GDM1 (cell line): Measurements from ENCODE around the gene HYOU1.
A peak's percentile ranks its signal among the peaks of the same experiment; 100 is the strongest.
"Not testable (repeated sequence)": the region's sequence is repeated elsewhere in the genome, so short reads cannot be mapped to it uniquely, and the experiment has no call there.

Source experiments
- DNase-seq: peaks from one replicate; lab custom pipeline; 2025; lab: John Stamatoyannopoulos, UW

HYOU1 gene, protein sequence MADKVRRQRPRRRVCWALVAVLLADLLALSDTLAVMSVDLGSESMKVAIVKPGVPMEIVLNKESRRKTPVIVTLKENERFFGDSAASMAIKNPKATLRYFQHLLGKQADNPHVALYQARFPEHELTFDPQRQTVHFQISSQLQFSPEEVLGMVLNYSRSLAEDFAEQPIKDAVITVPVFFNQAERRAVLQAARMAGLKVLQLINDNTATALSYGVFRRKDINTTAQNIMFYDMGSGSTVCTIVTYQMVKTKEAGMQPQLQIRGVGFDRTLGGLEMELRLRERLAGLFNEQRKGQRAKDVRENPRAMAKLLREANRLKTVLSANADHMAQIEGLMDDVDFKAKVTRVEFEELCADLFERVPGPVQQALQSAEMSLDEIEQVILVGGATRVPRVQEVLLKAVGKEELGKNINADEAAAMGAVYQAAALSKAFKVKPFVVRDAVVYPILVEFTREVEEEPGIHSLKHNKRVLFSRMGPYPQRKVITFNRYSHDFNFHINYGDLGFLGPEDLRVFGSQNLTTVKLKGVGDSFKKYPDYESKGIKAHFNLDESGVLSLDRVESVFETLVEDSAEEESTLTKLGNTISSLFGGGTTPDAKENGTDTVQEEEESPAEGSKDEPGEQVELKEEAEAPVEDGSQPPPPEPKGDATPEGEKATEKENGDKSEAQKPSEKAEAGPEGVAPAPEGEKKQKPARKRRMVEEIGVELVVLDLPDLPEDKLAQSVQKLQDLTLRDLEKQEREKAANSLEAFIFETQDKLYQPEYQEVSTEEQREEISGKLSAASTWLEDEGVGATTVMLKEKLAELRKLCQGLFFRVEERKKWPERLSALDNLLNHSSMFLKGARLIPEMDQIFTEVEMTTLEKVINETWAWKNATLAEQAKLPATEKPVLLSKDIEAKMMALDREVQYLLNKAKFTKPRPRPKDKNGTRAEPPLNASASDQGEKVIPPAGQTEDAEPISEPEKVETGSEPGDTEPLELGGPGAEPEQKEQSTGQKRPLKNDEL

DNA sequence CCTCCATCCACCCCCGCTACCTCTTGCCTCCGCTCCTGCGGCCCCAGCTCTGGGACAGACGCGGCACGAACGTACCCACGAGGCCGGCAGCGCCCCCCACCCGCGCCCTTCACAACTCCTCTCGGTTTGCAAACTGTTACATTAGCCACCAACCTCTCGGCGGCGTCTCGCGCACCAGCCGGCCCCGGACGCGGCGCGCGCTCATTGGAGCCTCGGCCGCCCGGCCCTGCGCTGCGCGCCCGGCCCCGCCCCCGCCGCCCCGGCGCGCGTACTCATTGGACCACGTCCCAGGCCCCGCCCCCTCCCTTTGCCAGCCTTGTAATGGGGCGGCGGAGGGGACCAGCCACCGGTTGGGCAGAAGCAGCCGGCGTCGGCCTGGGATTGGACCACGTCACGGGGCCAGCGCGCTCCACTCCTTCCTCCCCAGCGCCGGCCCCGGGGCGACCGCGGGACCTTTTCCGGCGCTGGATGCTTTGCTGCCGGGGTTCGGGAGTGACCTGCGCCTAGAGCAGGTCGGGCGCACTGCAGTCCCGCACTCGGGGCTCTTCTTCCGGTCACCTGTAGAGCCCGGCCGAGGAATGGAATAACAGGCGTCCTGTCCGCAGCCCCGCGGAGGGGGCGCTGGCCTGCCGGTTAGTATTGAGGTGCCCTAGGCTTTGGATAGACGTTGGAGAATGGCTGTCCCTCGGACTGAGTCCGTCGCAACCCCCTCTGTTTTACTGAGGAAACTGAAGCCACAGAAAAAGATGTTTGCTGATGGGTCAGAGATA, at the start of gene HYOU1:
TSS of gene HYOU1 (minus strand) at position 206 of the 770 bp plus-strand sequence. CDS start 1,045 bp downstream, outside the sequence.
- peak; percentile 95 for DNase-seq

DNA sequence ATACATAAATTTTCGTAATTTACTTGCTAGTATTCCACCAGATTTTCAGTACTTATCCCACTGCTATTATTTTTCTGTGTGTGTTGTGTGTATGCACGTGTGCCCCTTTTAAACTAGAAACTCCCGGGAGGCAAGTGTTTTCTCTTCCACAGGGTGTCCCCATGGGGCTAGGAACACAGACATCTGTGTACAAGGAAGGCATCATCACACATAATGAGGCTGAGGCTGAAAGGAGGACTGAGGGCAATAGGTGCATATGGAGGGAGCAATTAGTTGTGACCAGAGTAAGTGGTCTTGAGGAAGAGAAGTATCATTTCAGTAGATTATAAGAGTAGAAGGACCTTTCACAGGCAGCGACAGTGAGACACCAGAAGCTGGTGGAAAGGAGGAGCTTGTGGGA, 46.8 kb upstream of the HYOU1 start:
- no peak for DNase-seq

DNA sequence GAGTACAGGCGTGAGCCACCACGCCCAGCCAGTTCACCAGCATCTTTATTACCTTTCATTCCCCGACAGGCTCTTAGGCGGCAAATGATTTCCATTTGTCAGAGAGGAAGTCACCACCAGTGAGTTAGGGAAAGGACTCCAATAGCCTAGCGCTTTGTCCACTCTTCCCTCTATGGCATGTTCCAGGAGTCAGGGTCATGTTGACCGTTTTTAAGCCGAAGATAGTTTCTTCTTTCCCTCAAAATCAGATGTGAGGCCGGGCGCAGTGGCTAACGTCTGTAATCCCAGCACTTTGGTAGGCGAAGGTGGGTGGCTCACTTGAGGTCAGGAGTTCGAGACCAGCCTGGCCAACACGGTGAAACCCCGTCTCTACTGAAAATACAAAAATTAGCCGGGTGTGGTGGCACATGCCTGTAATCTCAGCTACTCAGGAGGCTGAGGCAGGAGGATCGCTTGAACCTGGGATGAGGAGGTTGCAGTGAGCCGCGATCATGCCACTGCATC, 46.2 kb upstream of the HYOU1 start:
- not testable (repeated sequence) for DNase-seq

DNA sequence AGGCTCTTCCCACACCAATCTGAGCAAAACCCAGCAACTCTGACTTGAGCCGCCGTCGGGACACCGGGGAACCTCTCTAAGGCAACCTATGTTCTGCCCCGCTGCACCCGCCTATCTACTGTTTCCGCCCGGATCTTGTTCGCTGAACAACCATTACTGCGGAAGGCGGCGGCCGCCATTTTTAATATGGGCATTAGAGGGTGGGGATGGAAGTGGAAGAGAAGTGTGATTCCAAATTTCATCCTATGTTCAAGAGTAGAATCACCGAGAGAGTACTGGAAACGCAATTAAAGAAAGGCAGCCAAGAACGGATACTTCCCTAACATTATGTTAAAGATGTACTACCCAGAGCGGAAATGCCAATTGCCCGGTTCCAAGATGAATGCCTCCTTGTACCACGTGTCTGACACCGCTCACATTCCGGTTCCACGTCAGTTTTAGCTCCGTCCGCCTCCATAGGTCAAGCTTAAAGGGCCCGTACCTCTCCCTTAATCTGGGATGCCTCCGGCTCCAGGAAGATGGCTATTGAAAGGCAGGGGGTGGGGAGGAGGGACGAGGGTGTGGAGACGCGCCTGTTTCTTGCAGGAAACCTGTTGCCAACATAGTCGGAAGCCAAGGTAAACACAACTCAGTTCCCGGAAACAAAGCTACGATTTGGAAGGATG, 44.9 kb upstream of the HYOU1 start, which contains the start of gene DPAGT1:
TSS of gene DPAGT1 (minus strand) at position 95 of the 665 bp plus-strand sequence. CDS start 198 bp downstream, outside the sequence.
- peak; percentile 87 for DNase-seq

DNA sequence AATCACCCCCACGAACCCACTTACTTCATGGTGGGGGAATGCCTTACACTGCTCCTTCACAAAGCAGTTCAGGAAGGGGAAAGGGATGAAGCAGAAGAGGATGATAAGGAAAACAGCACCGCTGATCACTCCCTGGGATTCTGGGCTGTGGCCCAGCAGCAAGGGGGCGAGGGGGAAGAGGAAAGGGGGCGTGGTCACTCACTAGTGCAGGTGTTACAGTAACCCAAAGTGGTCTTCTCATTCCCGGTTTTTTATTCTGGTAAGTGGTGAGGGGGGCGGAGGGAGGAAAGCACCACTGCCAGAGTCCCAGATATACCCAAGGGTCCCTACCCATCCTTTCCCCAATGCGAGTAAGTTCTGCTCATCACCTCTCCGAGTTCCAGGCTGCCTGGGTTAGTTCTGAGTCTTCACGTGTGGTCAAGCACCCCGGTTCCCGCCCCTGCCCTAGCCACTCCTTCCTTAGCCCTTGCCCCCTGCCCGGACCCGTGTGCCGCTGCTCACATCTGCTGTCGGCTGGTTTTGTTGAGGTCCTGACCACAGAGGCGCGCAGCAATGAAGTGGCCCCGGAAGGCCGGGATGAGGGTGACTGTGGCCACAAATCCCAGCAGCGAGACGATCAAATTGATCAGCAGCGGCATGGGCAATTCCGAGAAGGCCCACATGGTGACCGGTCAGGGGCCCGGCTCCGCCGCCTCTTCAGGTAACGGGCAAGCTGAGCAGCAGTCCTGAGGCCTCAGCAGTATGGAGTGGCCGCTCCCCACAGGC, 44.2 kb upstream of the HYOU1 start:
- DNase-seq, result no peak

DNA sequence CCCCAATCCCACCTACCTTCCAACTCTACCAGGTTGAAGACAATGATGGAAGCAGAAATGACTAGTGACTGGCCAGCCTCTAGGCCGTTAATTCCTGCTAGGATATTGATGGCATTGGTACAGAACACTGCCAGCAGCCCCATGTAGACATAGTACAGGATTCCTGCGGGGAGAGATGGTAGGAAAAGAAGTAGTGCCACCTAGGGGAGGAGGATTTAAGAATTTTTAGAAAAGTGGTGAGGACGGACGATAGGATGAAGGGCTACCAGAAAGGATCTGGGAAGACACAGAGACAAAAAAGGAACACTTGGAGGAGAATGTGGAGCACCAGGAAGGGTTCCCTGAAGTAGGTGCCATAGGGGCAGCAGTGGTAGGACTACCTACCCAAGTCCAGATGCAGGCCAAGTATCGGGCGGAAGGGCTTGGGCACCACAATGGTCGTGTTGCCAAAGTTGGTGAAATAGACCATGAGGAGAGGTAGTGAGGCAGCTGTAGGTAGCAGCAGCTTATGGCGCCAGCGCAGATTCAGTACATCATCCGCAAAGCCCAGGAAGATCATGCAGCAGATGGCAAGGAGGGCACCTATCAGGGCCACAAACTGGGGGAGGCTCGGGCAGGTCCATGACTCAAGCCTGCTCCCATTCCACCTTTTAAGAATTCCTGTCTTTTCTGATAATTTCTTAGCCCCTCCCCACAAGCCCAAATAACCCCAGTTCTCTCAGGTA, 43.4 kb upstream of the HYOU1 start:
- DNase-seq, result no peak

DNA sequence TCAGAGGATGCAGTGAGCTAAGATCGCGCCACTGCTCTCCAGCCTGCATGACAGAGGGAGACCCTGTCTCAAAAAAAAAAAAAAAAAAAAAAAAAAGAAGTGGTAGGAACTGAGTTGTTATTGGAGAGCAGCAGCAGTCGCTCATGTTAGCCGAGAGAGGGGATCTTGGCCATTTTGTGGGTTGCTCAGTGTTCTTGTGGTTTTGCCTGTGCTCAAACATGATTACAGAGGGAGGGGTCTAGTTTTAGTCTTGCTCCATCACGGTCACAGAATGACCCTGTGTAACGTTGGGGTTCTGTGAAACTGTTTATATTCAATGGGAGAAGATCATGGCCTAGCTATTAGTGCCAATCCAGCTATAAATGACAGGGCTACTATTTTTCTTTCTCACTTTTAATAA, 42.7 kb upstream of the HYOU1 start:
- no peak for DNase-seq

DNA sequence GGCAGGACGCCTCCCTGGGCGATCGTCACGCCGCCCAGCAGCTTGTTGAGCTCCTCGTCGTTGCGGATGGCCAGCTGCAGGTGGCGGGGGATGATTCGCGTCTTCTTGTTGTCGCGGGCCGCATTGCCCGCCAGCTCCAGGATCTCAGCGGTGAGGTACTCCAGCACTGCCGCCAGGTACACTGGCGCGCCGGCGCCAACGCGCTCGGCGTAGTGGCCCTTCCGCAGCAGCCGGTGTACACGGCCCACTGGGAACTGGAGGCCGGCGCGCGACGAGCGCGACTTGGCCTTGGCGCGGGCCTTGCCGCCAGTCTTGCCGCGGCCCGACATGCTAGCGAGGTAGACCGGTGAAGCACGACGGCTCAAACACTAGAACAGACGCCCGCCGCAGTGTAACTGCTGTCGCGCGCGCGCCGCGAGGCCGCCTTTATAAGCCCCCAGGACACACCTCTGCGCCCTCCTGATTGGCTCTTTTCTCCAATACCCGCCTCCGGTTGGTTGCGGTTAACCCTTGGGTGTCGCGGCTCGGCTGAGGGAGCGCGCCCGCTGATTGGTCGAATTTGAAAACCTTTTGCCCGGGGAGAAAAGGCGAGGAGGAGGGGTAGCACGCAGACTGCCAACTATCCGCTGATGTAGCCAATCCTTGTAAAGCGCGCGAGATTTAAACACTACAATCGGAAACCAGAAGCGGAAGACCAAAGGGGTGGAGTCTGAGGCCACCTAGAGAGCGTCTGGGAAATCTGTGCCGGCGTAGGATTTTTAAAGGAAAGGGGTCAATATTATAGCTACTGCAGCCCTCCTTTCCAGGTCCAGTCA, 38.3 kb upstream of the HYOU1 start:
- DNase-seq, result peak; percentile 99

DNA sequence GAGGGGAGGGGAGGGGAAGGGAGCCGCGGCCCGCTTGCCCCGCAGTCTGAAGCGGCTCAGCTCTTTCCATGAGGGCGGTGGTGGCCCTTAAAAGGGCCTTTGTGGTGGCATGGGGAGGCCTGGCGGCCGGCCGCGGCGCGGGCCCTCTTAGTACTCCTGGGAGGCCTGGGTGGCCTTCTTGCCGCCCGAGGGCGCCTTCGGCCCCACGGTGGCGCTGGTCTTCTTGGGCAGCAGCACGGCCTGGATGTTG, 37.7 kb upstream of the HYOU1 start:
- DNase-seq, result no peak

DNA sequence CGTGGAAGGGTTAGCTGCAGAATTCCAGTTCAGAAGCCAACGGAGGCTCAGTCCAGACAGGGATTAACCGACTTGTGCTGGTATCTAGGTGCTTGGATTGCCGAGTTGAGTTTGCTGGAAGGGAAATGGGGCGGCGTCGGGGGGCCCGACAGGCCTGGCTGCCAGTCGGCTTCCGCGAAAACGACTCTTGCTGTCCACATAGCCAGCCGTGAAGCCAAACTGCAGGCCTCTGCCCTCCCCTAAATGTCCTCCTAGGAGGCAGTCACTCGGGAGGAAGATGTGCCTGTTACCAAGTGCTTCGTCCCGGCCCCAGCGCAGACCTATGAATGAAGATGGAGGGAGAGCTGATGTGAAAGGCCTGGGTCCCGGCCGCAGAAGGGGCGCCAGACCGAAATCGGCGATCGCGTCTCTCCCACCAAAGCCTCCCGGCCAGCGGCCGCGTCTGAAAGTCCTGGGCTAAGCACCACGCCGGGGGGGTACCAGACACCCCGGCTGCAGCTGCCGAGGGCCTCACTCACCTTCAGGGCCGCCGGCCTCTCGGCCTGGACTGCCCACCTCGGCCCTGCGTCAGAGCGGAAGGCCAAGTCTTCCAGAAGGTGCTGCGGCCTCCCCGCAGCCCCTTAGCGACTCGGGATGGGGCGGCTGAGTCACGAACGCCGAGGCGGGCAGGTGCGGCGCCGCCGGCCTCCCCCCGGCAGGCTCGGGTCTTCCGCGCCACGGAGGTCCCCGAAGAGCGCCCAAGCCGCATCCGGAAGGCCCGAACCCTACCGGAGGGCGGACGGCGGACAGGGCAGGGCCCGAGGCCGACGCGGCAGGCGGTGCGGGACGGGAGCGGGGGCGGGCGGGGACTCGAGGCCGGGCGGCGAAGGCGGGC, 37.2 kb upstream of the HYOU1 start:
- DNase-seq, result no peak

DNA sequence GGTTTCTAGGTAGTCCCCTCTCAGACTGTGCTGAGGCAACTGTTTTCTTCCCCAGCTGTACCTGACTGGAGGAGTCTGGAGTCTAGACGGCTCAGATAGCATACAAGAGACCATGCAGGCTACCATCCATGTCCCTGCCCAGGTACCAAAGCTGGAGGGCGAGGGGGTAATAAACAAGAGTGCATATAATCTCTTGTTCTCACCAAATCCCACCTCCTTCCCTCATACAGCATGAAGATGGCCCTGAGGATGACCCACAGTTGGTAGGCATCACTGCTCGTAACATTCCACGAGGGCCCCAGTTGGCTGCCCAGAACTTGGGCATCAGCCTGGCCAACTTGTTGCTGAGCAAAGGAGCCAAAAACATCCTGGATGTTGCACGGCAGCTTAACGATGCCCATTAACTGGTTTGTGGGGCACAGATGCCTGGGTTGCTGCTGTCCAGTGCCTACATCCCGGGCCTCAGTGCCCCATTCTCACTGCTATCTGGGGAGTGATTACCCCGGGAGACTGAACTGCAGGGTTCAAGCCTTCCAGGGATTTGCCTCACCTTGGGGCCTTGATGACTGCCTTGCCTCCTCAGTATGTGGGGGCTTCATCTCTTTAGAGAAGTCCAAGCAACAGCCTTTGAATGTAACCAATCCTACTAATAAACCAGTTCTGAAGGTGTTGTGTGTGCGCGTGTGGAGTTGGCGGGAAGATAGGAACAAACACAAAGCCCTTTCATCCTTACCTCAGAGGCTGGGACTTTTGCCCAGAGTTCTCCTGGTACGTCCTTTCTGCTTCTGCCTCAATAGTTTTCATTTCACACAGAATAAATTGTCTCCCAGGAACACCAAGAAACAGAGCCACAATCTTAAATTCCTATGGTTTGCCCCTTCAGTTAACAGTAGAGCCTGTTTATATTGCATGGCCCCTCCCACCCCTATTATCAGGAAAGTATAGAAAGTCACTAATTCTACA, 36.2 kb upstream of the HYOU1 start:
- DNase-seq, result no peak

DNA sequence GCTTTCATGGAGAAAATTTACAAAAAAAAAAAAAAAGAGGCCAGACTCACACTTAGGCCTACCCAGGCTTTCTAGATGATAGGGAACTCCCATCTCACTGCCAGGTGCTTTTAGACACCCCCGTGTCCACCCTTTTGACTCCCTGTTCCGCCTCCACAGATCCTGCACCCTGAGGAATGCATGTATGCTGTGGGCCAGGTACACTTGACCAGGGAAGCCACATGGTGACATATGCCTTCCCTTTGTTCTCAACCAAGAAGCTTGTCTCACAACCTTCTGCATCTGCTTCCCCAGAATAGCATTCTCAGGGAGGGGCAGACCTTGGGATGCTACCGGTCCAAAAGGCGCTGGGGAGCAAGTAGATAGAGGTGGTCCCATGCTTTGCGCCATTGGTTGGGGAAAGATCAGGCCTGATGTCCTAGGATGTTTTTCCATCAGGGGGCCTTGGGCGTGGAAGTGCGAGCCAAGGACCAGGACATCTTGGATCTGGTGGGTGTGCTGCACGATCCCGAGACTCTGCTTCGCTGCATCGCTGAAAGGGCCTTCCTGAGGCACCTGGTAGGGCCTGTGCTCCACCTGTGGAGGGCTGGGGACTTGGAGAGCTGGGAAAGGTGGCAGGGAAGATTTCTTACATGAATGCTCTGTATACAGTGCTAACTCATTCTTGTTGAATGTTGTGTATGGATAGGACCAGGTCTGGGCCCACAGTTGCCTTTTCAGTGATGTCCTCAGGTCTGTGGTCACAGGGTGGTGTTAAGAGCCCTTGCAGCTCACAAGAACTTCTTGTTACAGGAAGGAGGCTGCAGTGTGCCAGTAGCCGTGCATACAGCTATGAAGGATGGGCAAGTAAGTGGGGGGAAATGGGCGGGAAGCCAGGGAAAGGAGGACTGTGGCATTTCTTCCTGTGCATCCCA, 35.2 kb upstream of the HYOU1 start:
- DNase-seq, result no peak

DNA sequence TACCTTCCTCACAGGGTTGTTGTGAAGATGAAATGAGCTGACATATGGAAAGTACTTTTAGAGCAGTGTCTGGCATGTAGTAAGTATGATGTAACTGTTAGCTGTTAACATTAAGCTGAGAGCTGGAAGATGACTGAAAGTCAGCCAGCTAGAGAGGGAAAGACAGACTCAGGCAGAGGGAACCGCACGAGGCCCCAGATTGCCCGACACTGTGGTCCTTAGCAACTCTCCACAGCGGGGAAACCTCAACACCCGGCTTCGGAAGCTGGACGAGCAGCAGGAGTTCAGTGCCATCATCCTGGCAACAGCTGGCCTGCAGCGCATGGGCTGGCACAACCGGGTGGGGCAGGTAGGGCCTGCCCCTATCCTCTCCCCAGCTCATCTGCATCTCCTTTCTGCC, 34.2 kb upstream of the HYOU1 start:
- no peak for DNase-seq

DNA sequence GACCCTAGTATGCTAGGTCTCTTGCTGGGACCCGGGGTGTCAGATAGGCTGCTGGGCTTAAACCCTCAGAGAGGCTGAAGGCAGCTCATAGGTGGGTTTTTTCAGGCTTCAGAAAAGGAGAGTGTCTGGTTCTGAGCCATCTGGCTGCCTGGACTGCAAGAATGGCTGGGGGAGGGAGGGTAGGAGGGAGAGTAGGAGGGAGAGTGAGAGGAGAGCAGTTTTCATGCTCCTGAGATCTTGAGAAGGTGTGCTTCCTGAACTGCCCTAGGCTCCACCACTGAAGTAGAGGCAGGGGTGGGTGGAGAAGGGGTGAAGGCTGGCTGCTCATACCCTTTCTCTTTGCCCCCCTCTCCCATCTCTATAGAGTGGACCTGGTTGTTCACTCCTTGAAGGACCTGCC, 32.3 kb upstream of the HYOU1 start:
- DNase-seq, result no peak

DNA sequence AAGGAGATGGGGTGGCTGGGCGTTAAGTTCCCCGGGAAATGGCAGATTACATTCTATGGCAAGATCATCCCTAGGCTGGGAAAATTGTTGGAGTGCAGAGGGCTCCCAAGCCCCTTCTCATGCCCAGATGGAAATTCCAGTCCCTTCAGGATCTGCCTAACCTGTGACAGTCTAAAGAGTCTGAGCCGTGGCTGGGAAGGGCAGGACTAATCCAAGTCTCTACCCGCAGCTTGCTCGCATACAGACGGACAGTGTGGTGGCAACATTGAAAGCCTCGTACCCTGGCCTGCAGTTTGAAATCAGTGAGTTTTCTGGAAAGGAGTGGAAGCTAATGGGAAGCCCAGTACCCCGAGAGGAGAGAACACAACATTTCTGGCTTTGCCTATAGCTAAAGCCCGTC, 31.4 kb upstream of the HYOU1 start:
- no peak for DNase-seq

DNA sequence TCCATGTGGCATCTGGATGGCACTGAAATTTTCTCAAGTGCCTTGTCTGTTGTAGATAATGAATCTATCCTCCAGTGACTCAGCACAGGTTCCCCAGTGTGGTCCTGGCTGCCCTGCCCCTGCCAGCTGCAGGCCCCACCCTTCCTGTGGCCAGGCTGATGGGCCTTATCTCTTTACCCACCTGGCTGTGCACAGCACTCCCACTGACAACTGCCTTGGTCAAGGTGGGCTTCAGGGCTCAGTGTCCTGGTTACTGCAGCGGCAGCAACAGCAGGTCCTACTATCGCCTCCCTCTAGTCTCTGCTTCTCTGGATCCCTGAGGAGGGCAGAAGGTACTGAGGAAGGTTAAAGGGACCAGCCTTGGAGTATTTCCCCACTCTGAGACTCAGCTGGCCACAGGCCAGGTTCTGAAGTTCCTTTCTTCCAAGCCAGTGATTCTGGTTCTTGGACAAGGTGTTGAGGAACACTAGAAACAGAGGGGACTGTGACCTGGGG, 30.8 kb upstream of the HYOU1 start:
- no peak for DNase-seq
